HEK293 (cell line): ENCODE data around the gene SLC44A1.
A peak's percentile ranks its signal among the peaks of the same experiment; 100 is the strongest.

Experiments used
- GLI2 ChIP-seq: fragments of 450-650 bp; formaldehyde crosslinking; IDR thresholded peaks from 2 replicates; pipeline ENCODE4; 2017; ENCODE audit warnings: missing biosample characterization, missing genetic modification characterization, low read depth, borderline replicate concordance
- MZF1 ChIP-seq: fragments of 450-650 bp; formaldehyde crosslinking; IDR thresholded peaks from 2 replicates; pipeline ENCODE4 v1.5.1; 2017; ENCODE audit warnings: missing biosample characterization, missing genetic modification characterization, borderline replicate concordance
- OVOL3 ChIP-seq: fragments of 450-650 bp; formaldehyde crosslinking; IDR thresholded peaks from 2 replicates; pipeline ENCODE4 v1.5.1; 2016; ENCODE audit warnings: missing biosample characterization, missing genetic modification characterization
- RBAK ChIP-seq: fragments of 450-650 bp; formaldehyde crosslinking; IDR thresholded peaks from 2 replicates; pipeline ENCODE4 v1.5.1; 2016; ENCODE audit warnings: missing biosample characterization, missing genetic modification characterization
- ZBTB1 ChIP-seq: fragments of 450-650 bp; formaldehyde crosslinking; IDR thresholded peaks from 2 replicates; pipeline ENCODE4 v1.5.1; 2016; ENCODE audit warnings: missing biosample characterization, missing genetic modification characterization
- ZNF121 ChIP-seq: fragments of 450-650 bp; formaldehyde crosslinking; IDR thresholded peaks from 2 replicates; pipeline ENCODE4 v1.5.1; 2016; ENCODE audit warnings: missing biosample characterization, missing genetic modification characterization
- ZNF140 ChIP-seq: fragments of 450-650 bp; formaldehyde crosslinking; IDR thresholded peaks from 2 replicates; pipeline ENCODE4 v1.5.1; 2016; ENCODE audit warnings: missing biosample characterization, missing genetic modification characterization
- ZNF169 ChIP-seq: fragments of 450-650 bp; formaldehyde crosslinking; IDR thresholded peaks from 2 replicates; pipeline ENCODE4 v1.5.1; 2016; ENCODE audit warnings: missing biosample characterization, missing genetic modification characterization
- ZNF223 ChIP-seq: fragments of 450-650 bp; formaldehyde crosslinking; IDR thresholded peaks from 2 replicates; pipeline ENCODE4 v1.5.1; 2016; ENCODE audit warnings: missing biosample characterization, missing genetic modification characterization
- ZNF292 ChIP-seq: fragments of 450-650 bp; formaldehyde crosslinking; IDR thresholded peaks from 2 replicates; pipeline ENCODE4 v1.5.1; 2016; ENCODE audit warnings: low read depth, missing biosample characterization, missing genetic modification characterization, borderline replicate concordance
- ZNF324 ChIP-seq: fragments of 450-650 bp; formaldehyde crosslinking; IDR thresholded peaks from 2 replicates; pipeline ENCODE4 v1.5.1; 2016; ENCODE audit warnings: missing biosample characterization, missing genetic modification characterization
- ZNF521 ChIP-seq: fragments of 450-650 bp; formaldehyde crosslinking; IDR thresholded peaks from 2 replicates; pipeline ENCODE4 v1.5.1; 2017; ENCODE audit warnings: missing biosample characterization, mild to moderate bottlenecking, missing genetic modification characterization
- ZNF529 ChIP-seq: fragments of 450-650 bp; formaldehyde crosslinking; IDR thresholded peaks from 2 replicates; pipeline ENCODE4 v1.5.1; 2017; ENCODE audit warnings: missing genetic modification characterization, missing biosample characterization; ENCODE audit not compliant: insufficient replicate concordance
- ZNF549 ChIP-seq: fragments of 450-650 bp; IDR thresholded peaks from 2 replicates; pipeline ENCODE4 v1.5.1; 2018; ENCODE audit warnings: missing biosample characterization, missing genetic modification characterization, mild to moderate bottlenecking, inconsistent platforms, moderate library complexity
- ZNF558 ChIP-seq: fragments of 450-650 bp; formaldehyde crosslinking; IDR thresholded peaks from 2 replicates; pipeline ENCODE4 v1.5.1; 2016; ENCODE audit warnings: missing biosample characterization, missing genetic modification characterization
- ZNF654 ChIP-seq: fragments of 450-650 bp; formaldehyde crosslinking; IDR thresholded peaks from 2 replicates; pipeline ENCODE4 v1.5.1; 2016; ENCODE audit warnings: low read depth, missing biosample characterization, missing genetic modification characterization
- ZNF701 ChIP-seq: fragments of 450-650 bp; formaldehyde crosslinking; IDR thresholded peaks from 2 replicates; pipeline ENCODE4 v1.5.1; 2016; ENCODE audit warnings: missing biosample characterization, missing genetic modification characterization
- ZNF707 ChIP-seq: fragments of 450-650 bp; formaldehyde crosslinking; IDR thresholded peaks from 2 replicates; pipeline ENCODE4 v1.5.1; 2016; ENCODE audit warnings: missing biosample characterization, missing genetic modification characterization
- ZNF830 ChIP-seq: fragments of 450-650 bp; IDR thresholded peaks from 2 replicates; pipeline ENCODE4 v1.5.0; 2018; ENCODE audit warnings: missing biosample characterization, missing genetic modification characterization, low read depth, mild to moderate bottlenecking, moderate library complexity
- TF ChIP-seq, protein P1 (sequence below): sonication (generic); formaldehyde crosslinking; IDR thresholded peaks from 2 replicates; pipeline ENCODE4 v1.8.1; 2022; ENCODE audit warnings: mild to moderate bottlenecking, moderate library complexity, missing genetic modification reagents
- TF ChIP-seq, protein P2 (sequence below): fragments of 450-650 bp; formaldehyde crosslinking; IDR thresholded peaks from 2 replicates; pipeline ENCODE4 v1.5.1; 2016; ENCODE audit warnings: missing biosample characterization, missing genetic modification characterization
- TF ChIP-seq, protein P3 (sequence below): fragments of 450-650 bp; formaldehyde crosslinking; IDR thresholded peaks from 2 replicates; pipeline ENCODE4 v1.5.1; 2016; ENCODE audit warnings: missing biosample characterization, missing genetic modification characterization
- TF ChIP-seq, protein P4 (sequence below): fragments of 450-650 bp; formaldehyde crosslinking; IDR thresholded peaks from 2 replicates; pipeline ENCODE4 v1.5.1; 2016; ENCODE audit warnings: missing biosample characterization, missing genetic modification characterization, borderline replicate concordance
- TF ChIP-seq, protein P5 (sequence below): fragments of 450-650 bp; formaldehyde crosslinking; IDR thresholded peaks from 2 replicates; pipeline ENCODE4 v1.5.1; 2016; ENCODE audit warnings: missing biosample characterization, missing genetic modification characterization, low read depth
- TF ChIP-seq, protein P6 (sequence below): fragments of 450-650 bp; formaldehyde crosslinking; IDR thresholded peaks from 2 replicates; pipeline ENCODE4 v1.5.1; 2016; ENCODE audit warnings: missing biosample characterization, missing genetic modification characterization

SLC44A1 gene

DNA sequence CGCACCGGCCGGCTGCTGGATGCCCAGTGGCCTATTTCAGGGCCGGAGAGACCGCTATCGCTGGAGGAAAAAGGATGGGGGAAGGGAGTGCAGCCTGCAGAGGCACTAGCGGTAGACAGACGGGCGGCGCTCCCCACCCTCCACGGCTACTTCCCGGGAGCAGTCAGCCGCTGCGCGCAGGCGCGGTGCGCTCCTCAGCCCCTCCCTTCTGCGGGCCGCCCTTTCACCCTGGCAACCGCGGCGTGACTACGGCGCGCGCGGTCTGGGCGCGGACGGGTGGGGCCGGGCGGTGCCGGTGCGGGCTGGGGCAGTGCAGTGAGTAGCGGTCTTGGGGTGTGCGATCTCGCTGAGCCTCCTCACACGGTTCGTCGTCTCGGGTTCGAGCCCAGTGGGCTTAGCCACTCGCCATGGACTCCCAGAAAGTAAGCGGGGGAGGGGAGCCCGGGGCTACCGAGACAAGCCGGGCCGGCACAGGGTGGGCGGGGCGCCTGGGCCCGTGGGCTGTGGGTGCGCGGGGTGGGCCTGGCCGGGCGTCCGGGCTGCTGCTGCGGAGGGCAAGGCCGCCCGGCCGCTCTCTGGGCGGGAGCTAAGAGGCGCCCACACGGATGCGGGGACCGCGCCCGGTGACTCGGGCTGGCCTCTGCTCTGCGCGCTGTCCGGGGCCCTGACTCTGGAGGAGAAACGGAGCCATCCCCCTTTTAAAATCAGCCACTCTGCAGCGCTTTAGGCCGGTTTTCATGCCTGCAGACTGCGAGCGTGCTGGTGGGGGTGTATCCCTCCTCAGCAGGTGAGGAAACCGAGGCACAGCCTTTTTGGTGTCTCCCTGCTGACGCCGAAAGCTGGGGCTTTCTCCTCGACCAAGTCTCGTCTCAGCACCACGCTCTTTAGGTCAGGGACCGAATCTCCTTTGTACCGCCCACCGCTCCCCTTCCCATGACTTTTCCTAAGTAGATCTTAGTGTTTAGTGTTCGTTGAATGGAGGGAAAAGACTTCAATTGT lies 203.7 kb downstream of the SLC44A1 start, which contains the start of gene FSD1L (continued):
- TF ChIP-seq ZNF169 (tag by site-specific recombination) (no peak), RBAK (tag by site-specific recombination) (no peak), ZNF292 (tag by site-specific recombination) (no peak), ZNF549 (no peak), ZNF654 (tag by site-specific recombination) (no peak), ZNF701 (tag by site-specific recombination) (no peak), ZNF529 (tag by site-specific recombination) (no peak), ZNF121 (no peak), MZF1 (tag by site-specific recombination) (no peak), ZNF324 (no peak), ZNF558 (tag by site-specific recombination) (no peak), GLI2 (no peak), ZNF521 (tag by site-specific recombination) (no peak), ZNF707 (tag by site-specific recombination) (no peak), ZBTB1 (0 out of 2 replicates have a peak, but pooled peaks have one; percentile 30), ZNF140 (tag by site-specific recombination) (no peak), OVOL3 (tag by site-specific recombination) (no peak), ZNF223 (tag by site-specific recombination) (no peak), ZNF830 (tag by site-specific recombination) (no peak)
- TF ChIP-seq, protein P1, sequence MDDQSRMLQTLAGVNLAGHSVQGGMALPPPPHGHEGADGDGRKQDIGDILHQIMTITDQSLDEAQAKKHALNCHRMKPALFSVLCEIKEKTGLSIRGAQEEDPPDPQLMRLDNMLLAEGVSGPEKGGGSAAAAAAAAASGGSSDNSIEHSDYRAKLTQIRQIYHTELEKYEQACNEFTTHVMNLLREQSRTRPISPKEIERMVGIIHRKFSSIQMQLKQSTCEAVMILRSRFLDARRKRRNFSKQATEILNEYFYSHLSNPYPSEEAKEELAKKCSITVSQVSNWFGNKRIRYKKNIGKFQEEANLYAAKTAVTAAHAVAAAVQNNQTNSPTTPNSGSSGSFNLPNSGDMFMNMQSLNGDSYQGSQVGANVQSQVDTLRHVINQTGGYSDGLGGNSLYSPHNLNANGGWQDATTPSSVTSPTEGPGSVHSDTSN (CRISPR knock-in tag), result peak; percentile 64; the same call in 1 of the 2 replicates
- TF ChIP-seq, protein P2, sequence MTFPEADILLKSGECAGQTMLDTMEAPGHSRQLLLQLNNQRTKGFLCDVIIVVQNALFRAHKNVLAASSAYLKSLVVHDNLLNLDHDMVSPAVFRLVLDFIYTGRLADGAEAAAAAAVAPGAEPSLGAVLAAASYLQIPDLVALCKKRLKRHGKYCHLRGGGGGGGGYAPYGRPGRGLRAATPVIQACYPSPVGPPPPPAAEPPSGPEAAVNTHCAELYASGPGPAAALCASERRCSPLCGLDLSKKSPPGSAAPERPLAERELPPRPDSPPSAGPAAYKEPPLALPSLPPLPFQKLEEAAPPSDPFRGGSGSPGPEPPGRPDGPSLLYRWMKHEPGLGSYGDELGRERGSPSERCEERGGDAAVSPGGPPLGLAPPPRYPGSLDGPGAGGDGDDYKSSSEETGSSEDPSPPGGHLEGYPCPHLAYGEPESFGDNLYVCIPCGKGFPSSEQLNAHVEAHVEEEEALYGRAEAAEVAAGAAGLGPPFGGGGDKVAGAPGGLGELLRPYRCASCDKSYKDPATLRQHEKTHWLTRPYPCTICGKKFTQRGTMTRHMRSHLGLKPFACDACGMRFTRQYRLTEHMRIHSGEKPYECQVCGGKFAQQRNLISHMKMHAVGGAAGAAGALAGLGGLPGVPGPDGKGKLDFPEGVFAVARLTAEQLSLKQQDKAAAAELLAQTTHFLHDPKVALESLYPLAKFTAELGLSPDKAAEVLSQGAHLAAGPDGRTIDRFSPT (tag by site-specific recombination), result no peak
- TF ChIP-seq, protein P3, sequence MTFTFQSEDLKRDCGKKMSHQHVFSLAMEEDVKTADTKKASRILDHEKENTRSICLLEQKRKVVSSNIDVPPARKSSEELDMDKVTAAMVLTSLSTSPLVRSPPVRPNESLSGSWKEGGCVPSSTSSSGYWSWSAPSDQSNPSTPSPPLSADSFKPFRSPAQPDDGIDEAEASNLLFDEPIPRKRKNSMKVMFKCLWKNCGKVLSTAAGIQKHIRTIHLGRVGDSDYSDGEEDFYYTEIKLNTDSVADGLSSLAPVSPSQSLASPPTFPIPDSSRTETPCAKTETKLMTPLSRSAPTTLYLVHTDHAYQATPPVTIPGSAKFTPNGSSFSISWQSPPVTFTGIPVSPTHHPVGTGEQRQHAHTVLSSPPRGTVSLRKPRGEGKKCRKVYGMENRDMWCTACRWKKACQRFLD (tag by site-specific recombination), result no peak
- TF ChIP-seq, protein P4, sequence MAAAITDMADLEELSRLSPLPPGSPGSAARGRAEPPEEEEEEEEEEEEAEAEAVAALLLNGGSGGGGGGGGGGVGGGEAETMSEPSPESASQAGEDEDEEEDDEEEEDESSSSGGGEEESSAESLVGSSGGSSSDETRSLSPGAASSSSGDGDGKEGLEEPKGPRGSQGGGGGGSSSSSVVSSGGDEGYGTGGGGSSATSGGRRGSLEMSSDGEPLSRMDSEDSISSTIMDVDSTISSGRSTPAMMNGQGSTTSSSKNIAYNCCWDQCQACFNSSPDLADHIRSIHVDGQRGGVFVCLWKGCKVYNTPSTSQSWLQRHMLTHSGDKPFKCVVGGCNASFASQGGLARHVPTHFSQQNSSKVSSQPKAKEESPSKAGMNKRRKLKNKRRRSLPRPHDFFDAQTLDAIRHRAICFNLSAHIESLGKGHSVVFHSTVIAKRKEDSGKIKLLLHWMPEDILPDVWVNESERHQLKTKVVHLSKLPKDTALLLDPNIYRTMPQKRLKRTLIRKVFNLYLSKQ (tag by site-specific recombination), result no peak
- TF ChIP-seq, protein P5, sequence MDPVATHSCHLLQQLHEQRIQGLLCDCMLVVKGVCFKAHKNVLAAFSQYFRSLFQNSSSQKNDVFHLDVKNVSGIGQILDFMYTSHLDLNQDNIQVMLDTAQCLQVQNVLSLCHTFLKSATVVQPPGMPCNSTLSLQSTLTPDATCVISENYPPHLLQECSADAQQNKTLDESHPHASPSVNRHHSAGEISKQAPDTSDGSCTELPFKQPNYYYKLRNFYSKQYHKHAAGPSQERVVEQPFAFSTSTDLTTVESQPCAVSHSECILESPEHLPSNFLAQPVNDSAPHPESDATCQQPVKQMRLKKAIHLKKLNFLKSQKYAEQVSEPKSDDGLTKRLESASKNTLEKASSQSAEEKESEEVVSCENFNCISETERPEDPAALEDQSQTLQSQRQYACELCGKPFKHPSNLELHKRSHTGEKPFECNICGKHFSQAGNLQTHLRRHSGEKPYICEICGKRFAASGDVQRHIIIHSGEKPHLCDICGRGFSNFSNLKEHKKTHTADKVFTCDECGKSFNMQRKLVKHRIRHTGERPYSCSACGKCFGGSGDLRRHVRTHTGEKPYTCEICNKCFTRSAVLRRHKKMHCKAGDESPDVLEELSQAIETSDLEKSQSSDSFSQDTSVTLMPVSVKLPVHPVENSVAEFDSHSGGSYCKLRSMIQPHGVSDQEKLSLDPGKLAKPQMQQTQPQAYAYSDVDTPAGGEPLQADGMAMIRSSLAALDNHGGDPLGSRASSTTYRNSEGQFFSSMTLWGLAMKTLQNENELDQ (tag by site-specific recombination), result no peak
- TF ChIP-seq, protein P6, sequence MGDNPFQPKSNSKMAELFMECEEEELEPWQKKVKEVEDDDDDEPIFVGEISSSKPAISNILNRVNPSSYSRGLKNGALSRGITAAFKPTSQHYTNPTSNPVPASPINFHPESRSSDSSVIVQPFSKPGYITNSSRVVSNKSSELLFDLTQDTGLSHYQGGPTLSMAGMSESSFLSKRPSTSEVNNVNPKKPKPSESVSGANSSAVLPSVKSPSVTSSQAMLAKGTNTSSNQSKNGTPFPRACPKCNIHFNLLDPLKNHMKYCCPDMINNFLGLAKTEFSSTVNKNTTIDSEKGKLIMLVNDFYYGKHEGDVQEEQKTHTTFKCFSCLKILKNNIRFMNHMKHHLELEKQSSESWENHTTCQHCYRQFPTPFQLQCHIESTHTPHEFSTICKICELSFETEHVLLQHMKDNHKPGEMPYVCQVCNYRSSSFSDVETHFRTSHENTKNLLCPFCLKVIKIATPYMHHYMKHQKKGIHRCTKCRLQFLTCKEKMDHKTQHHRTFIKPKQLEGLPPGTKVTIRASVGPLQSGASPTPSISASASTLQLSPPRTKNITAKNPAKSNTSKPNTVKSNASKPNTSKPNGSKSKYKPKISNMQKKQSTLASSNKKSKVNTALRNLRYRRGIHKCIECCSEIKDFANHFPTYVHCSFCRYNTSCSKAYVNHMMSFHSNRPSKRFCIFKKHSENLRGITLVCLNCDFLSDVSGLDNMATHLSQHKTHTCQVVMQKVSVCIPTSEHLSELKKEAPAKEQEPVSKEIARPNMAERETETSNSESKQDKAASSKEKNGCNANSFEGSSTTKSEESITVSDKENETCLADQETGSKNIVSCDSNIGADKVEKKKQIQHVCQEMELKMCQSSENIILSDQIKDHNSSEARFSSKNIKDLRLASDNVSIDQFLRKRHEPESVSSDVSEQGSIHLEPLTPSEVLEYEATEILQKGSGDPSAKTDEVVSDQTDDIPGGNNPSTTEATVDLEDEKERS (tag by site-specific recombination), result no peak
